Testis (tissue), 3 donors: ENCODE measurements around the gene TRMT2A. TPM values are rescaled to one million over a fixed set of nuclear protein-coding genes. Genes with fewer than 3 reads are reported as not detected.

Source experiments
- DNase-seq: peaks from one replicate; pipeline ENCODE4 v3.0.0-alpha.2; 2019
- H3K27ac ChIP-seq, 2 donors: fragments of 200-600 bp; sonication (generic); one replicate each; pipeline ENCODE4 v1.5.1; 2019
- H3K27me3 ChIP-seq: fragments of 200-600 bp; sonication (generic); one replicate; pipeline ENCODE4 v1.5.1; 2019
- H3K36me3 ChIP-seq: fragments of 200-600 bp; sonication (generic); one replicate; pipeline ENCODE4 v1.5.1; 2017; ENCODE audit warnings: low read depth; ENCODE audit errors: missing control alignments
- H3K4me1 ChIP-seq: fragments of 200-600 bp; sonication (generic); one replicate; pipeline ENCODE4 v1.5.1; 2019
- H3K4me3 ChIP-seq, 2 donors: fragments of 200-600 bp; sonication (generic); one replicate each; pipeline ENCODE4 v1.5.1; 2017 to 2019
- H3K9me3 ChIP-seq: fragments of 200-600 bp; sonication (generic); one replicate; pipeline ENCODE4 v1.5.1; 2017
- CTCF ChIP-seq, 3 experiments: fragments of 450-650 bp in 2 of 3; fragments of 200-600 bp in 1 of 3; sonication (generic) in 1 of 3; IDR thresholded peaks; one replicate each; pipeline ENCODE4 v1.5.1; 2016 to 2019; ENCODE audit warnings: antibody characterized with exemption in 3 of 3, mild to moderate bottlenecking in 2 of 3, moderate library complexity in 1 of 3
- POLR2A ChIP-seq: fragments of 450-650 bp; IDR thresholded peaks from one replicate; pipeline ENCODE4 v1.6.1; 2017; ENCODE audit warnings: antibody characterized with exemption, mild to moderate bottlenecking, moderate library complexity
- WGBS, 2 donors: methylation state at CpG; one replicate each; pipeline ENCODE4 v1.1.5; 2018; 5-methylcytosine and 5-hydroxymethylcytosine counted together
- intact Hi-C: fragments of 100-400 bp; cut with DNase I; formaldehyde crosslinking; loops from one replicate; pipeline ENCODE4 v1.15.1; 2023; ENCODE audit warnings: low total_unique reads
- polyA plus RNA-seq: library from polyadenylated mRNA; stranded (reverse); fragments of 350-450 nt; fragmentation: Illumina TruSeq; extraction: RNeasy Lipid Tissue Mini Kit (QIAGEN cat#74804); gene quantifications from one replicate; pipeline ENCODE4 v1.2.3, GENCODE V29; 2014; ENCODE audit warnings: low read depth, low replicate concordance; ENCODE audit not compliant: insufficient read depth
- total RNA-seq, 2 donors: library from RNA; depleted of rRNA; stranded (reverse); fragments of >200 nt; gene quantifications; one replicate each; pipeline ENCODE4 v1.2.3, GENCODE V29; 2016

The TRMT2A gene
- total and polyA plus RNA-seq, 3 donors from 2014 or later: 82.7 to 122 (median 97.2) TPM

- TF ChIP-seq POLR2A: no peak
- DNase-seq: no peak
- Histone ChIP-seq H3K4me3 (no peak overlapping the region), H3K27me3 (no peaks in the 10 kb centered on the region), H3K9me3 (no peaks in the 10 kb centered on the region), H3K36me3 (no peaks in the 10 kb centered on the region), H3K4me1 (no peaks in the 10 kb centered on the region), H3K27ac (no peak overlapping the region)
- intact Hi-C loops: no loop called here
- 83 to 87% methylated on average over 13 to 14 of the region's 14 CpGs for WGBS, 2 donors
Measured at GRCh38 chr22:20065896-20066616, 51.0 kb downstream of the TRMT2A start.

- TF ChIP-seq POLR2A (no peak), CTCF (IDR thresholded peaks at IDR 0.05) (no peak)
- DNase-seq: no peak
- Histone ChIP-seq H3K27me3 (no peaks in the 10 kb centered on the region), H3K36me3 (no peaks in the 10 kb centered on the region), H3K4me3 (no peak overlapping the region), H3K27ac (no peak overlapping the region), H3K4me1 (no peaks in the 10 kb centered on the region), H3K9me3 (no peaks in the 10 kb centered on the region)
- intact Hi-C loops: no loop called here
- whole genome bisulfite sequencing, 2 donors: 91% methylated on average over 9 to 18 of the region's 18 CpGs
Measured at GRCh38 chr22:20064545-20065262, 52.3 kb downstream of the TRMT2A start.

- no peak for DNase-seq
- Histone ChIP-seq H3K27ac (no peak overlapping the region), H3K9me3 (no peaks in the 10 kb centered on the region), H3K4me3 (no peak overlapping the region), H3K4me1 (no peaks in the 10 kb centered on the region), H3K27me3 (no peaks in the 10 kb centered on the region), H3K36me3 (no peaks in the 10 kb centered on the region)
- intact Hi-C loops: no loop called here
- no peak for TF ChIP-seq CTCF (IDR thresholded peaks at IDR 0.05)
- TF ChIP-seq POLR2A: no peak
- 97% methylated on average over 3 of the region's 3 CpGs; no CpG with 5 or more reads in 1 of the 2 donors for WGBS, 2 donors
Measured at GRCh38 chr22:20064140-20064480, 52.9 kb downstream of the TRMT2A start.

- no peak for DNase-seq
- Histone ChIP-seq H3K9me3 (no peaks in the 10 kb centered on the region), H3K4me3 (no peak overlapping the region), H3K36me3 (no peaks in the 10 kb centered on the region), H3K27me3 (no peaks in the 10 kb centered on the region), H3K27ac (no peak overlapping the region), H3K4me1 (no peaks in the 10 kb centered on the region)
- intact Hi-C loops: no loop called here
- TF ChIP-seq POLR2A (no peak), CTCF (IDR thresholded peaks at IDR 0.05) (no peak)
- WGBS, 2 donors: 92 to 93% methylated on average over 20 to 27 of the region's 27 CpGs
Measured at GRCh38 chr22:20063271-20064139, 53.5 kb downstream of the TRMT2A start.

GRCh38 chr22:20062766-20063083 lies 54.3 kb downstream of the TRMT2A start:
- TF ChIP-seq CTCF (IDR thresholded peaks at IDR 0.05): no peak
- TF ChIP-seq POLR2A: no peak
- Histone ChIP-seq H3K4me1 (no peaks in the 10 kb centered on the region), H3K9me3 (no peaks in the 10 kb centered on the region), H3K27me3 (no peaks in the 10 kb centered on the region), H3K27ac (no peak overlapping the region), H3K36me3 (no peaks in the 10 kb centered on the region), H3K4me3 (no peak overlapping the region)
- WGBS, 2 donors: 85 to 91% methylated on average over 11 of the region's 11 CpGs
- no peak for DNase-seq
- intact Hi-C loops: no loop called here
